Activated CD4-positive, alpha-beta T cell treated with anti-CD3 and anti-CD28 coated beads for 1 hour (primary cell): ENCODE results near the gene SLC39A3.

ENCODE experiments used
- DNase-seq: peaks from one replicate; pipeline ENCODE4 v3.0.0-alpha.2; 2020

The SLC39A3 gene

GRCh38 chr19:2744113-2744512 lies 4.3 kb upstream of the SLC39A3 start:
- no peak for DNase-seq

DNA sequence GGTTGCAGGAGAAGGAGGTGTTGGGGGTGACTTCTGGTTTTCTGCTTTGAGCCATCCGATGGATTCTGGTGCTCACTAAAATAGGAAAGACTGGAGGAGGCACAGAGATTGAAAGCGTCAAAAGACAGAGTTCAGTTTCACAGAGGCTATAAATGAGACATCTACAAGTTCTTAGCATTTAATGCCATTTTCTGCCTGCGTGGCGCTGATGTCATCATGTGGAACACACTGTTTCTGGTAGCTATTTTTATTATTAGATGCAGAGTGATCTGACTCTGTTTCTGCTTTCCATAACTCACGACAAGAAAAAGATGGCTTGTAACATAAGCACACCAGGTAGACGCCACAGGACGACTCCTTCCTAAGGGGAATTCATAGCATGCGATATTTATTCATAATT lies 3.3 kb upstream of the SLC39A3 start:
- DNase-seq = no peak

DNA sequence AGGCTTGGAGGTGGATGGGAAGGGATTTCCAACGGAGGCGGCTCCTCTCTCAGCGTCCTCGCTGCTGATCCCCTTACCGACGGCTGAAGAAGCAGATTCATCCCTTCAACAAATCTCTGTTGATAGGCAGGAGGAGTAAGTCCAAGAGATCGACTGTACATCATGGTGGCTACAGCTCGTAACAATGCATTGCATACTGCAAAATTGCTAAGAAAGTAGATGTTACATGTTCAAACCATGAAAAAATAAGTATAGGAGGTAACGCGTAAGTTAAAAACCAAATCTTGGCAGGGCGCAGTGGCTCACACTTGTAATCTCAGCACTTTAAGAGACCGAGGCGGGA lies 468 bp upstream of the SLC39A3 start:
- no peak for DNase-seq

DNA sequence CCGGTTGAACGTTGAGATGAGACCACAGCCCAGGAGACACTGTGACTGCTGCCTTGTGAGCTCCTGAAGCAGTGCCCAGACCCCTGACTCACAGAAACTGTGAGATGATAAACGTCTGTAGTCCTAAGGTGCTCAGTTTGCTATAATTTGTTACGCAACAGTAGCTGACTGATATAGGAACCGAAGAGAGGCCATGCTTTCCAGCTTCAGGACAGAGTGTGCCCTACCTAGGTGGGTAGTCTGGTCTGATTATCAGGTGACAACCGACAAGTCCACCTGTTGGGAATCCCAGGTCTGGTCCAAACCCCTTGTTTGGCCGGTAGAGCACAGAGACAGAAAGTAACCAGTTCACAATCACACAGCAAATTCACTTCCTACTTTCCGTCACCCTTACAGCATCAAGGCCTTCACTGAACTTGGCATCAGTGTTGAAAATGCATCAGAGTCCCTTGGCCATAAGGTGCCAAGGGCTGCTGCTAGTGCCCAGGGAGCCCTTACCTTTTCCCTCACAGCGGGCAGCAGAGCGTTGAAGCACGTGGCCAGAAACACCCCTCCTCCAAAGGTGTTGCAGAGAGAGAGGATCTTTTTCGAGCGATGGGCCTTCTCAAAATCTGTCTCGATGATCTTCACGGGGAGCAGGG lies 3.1 kb downstream of the SLC39A3 start:
- DNase-seq = no peak

DNA sequence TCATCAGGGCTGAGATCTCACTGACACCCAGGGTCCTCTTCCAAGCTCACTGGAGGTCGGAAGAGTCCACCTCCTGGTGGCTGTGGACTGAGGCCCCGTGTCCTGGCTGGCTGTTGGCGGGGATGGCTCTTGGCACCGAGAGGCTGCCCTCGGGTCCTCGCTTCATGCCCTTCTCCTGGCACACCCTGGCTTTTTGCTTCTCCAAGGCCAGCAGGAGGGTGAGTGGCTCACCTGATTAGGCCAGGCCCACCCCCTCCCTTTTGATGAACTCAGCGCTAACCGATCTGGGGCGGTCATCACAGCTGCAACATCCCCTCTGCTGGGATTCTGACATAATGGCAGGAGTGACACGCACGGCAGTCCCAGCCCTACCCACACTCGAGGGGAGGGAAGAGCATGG lies 4.4 kb downstream of the SLC39A3 start:
- no peak for DNase-seq

GRCh38 chr19:2734589-2735288 lies 5.1 kb downstream of the SLC39A3 start:
- no peak for DNase-seq

- DNase-seq = no peak
These were observed 5.8 kb downstream of the SLC39A3 start for GRCh38 chr19:2733930-2734588.

DNA sequence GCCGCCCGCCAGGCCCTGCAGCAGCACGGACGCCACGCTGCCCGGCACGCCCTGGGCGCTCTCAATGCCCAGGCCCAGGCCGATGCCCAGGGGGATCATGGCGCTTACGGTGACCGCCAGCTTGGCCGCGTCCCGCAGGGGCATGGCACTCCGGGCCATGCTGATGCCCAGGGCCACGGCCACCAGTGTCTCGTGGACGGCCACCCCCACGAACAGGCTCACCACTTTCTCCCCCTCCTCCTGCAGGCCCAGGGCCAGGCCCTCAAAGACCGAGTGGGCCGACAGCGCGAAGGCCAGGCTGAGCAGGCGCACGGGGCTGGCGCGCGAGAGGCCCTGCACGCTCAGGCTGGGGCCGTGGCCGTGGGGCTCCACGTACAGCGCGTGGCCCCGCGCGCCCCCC lies 6.9 kb downstream of the SLC39A3 start:
- no peak for DNase-seq

- DNase-seq = no peak
These were observed 7.6 kb downstream of the SLC39A3 start for GRCh38 chr19:2732157-2732725.

DNA sequence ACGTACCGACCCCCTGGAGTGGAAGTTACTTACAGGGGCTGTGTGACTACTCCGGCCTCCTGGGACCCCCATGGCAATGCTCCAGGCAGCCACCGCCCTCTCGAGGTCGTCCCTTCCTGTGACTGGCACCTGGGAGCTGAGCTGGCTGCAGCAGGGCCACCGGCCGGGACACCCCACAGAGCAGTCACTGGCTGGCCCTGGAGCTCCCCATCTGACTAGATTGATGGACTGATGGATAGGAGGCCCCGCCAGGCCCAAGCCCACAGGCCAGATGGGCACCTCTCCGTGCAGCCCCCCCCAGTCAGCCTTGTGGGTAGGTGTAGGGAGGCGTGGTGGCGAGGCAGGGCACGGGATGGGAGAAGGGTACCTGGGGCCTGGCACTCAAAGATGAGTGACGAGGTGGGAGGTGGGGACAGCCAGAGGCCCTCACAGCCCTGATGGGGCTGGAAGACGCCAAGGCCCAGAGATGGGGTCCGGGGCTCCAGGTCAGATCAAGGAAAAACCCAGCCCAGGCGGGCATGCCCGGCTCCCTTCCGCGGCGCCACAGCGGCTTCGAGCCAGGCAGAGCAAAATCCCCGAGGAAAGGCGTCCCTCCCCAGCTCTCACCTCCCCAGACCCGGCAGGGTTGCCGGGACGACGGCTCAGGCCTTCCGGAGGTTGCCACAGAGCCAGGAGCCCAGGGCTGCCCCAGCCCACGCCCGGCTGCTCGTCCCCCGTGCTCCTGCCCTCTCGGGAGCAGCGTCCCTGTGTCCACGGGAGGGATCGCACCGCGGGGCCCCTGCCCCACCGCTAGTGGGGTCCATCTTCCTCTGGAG lies 8.4 kb downstream of the SLC39A3 start:
- no peak for DNase-seq

DNA sequence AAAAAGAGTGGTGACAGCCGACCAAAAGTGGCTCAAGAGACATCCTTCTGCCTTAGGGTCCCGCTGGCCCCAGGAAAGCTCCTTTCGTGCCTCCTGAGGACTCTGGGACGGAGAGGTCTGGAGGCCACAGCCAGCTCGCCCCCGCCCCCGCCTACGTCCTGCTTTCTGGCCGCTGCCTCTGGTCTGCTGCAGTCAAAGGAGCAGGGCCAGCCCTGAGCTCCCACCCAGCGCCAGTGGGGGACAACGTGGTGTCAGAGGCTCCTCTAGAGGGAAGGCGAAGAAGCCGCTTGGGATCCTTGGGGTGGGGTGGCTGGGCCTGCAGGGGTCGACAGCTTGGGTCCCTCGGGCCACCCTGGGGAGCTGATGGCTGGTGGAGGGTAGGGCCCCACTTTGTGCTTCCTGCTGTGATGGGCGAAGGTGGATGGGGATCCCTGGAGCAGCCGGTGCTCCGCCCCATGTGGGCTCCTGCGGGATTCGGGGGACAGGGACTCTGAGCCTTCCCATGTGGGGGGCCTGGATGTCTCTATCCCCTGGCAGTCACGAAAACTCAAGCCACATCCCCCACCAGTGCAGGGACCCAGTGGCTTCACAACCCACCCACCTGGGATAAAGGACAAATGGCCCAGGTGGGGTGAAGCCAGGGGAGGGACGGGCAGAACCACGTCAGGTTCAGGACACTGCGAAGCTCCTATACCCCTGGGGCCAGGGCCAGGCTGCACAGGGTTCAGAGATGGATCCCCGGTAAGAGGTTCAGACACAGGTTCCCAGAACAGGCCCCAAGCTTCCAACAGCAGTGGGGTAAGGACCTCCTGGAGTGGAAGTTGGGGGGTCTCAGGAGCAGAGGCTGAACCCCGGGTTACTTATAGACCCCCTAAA lies 9.6 kb downstream of the SLC39A3 start:
- no peak for DNase-seq

- no peak for DNase-seq
These were observed 10.9 kb downstream of the SLC39A3 start for GRCh38 chr19:2728783-2729387.

GRCh38 chr19:2727640-2727944 lies 12.2 kb downstream of the SLC39A3 start:
- no peak for DNase-seq

GRCh38 chr19:2726904-2727639 lies 12.7 kb downstream of the SLC39A3 start:
- DNase-seq = no peak

DNA sequence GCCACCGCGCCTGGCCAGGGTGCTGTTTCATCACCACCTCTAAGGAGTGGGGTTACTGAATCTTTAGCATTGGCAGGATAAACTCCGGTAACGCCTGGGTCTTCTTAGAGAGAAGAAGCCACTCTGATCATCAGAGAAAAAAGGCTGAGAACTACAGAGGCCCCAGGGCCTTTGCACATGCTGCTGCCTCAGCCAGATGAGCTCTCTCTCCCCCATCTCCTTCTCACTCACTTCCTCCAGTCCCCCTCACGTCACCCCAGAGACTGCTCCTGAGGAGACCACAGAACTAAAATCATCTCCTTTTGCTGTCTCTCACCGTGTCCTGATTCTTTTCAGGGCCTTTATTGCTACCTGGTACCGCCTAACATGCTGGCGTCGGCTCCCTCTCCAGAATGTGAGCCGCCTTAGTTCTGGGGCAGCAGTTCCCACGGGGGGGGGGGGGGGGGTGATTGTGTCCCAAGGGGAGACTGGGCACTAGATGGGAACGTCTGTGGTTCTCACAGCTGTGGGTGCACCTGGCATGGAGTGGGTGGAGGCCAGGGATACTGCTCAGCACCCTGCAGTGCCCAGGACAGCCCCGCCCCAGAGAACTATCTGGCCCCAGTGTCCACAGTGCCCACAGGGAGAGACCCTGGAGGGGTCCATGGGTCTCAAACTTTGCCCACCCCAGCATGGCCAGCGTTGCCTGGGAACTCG lies 13.5 kb downstream of the SLC39A3 start:
- no peak for DNase-seq

- DNase-seq = no peak
These were observed 15.7 kb downstream of the SLC39A3 start for GRCh38 chr19:2724148-2724557.

DNA sequence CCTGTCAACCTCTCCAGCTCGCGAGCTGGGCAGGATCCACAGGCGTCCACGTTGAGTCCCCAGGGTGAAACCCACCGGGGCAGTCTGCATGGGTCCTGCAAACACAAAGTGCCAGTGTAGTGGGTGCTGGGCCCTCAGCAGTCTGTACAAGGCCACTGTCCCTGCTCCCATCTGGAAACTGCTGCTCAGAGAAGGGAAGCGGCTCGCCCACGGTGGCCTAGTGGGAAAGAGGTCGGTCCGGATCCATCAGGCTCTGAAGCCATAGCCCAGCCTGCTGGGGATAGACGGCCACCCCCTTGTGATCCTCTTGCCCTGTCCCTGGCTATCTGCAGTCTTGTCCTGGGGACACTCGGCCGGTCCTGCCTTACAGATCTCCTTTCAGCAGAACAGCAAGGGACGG lies 16.1 kb downstream of the SLC39A3 start:
- DNase-seq = no peak

GRCh38 chr19:2723345-2723715 lies 16.5 kb downstream of the SLC39A3 start:
- DNase-seq = no peak

- DNase-seq = no peak
These were observed 17.1 kb downstream of the SLC39A3 start for GRCh38 chr19:2722541-2723344.
